K562 (cell line): ENCODE results near the gene SLC19A1. TPM values are rescaled to one million over a fixed set of nuclear protein-coding genes. Genes with fewer than 3 reads are reported as not detected.
A peak's percentile ranks its signal among the peaks of the same experiment; 100 is the strongest.

ENCODE experiments used
- E2F3 ChIP-seq: fragments of 250-450 bp; sonication (Bioruptor Pico); IDR thresholded peaks from 2 replicates; pipeline ENCODE4 v1.4.0; 2020; ENCODE audit warnings: mild to moderate bottlenecking
- HDAC6 ChIP-seq: IDR thresholded peaks from 2 replicates; pipeline ENCODE4 v1.6.1; 2012; ENCODE audit warnings: low read depth, mild to moderate bottlenecking, control low read depth, inconsistent platforms, low read length, moderate library complexity
- HNRNPUL1 ChIP-seq: fragments of 200-400 bp; formaldehyde crosslinking; IDR thresholded peaks from 2 replicates; pipeline ENCODE4 v1.6.1; 2017; ENCODE audit warnings: low read length
- MGA ChIP-seq: fragments of 450-650 bp; IDR thresholded peaks from 2 replicates; pipeline ENCODE4 v1.6.1; 2016; ENCODE audit warnings: mild to moderate bottlenecking, moderate library complexity
- MTA1 ChIP-seq: fragments of 450-650 bp; IDR thresholded peaks from 2 replicates; pipeline ENCODE4 v1.6.1; 2017; ENCODE audit warnings: borderline replicate concordance
- MYC ChIP-seq, 2 experiments: fragments of 250-450 bp in 1 of 2; sonication (Bioruptor Pico) in 1 of 2; IDR thresholded peaks; 2 replicates each; pipeline versions ENCODE4 v1.5.1 to v1.6.1; 2012 to 2021; ENCODE audit warnings: low read depth in 2 of 2, borderline replicate concordance in 1 of 2, improper control_type of control experiment in 1 of 2, low read length in 1 of 2, mild to moderate bottlenecking in 1 of 2, moderate library complexity in 1 of 2
- MYNN ChIP-seq, 2 experiments: sonication (generic); formaldehyde crosslinking in 1 of 2; IDR thresholded peaks; 2 replicates each; pipeline versions ENCODE4 v1.5.0 to v1.6.1; 2016 to 2020; ENCODE audit warnings: antibody characterized with exemption in 1 of 2, missing genetic modification reagents in 1 of 2
- PYGO2 ChIP-seq: fragments of 450-650 bp; IDR thresholded peaks from 2 replicates; pipeline ENCODE4 v1.6.1; 2016; ENCODE audit warnings: mild to moderate bottlenecking, missing genetic modification characterization, moderate library complexity, missing compliant biosample characterization
- RBM34 ChIP-seq: fragments of 200-400 bp; formaldehyde crosslinking; IDR thresholded peaks from 2 replicates; pipeline ENCODE4 v1.6.1; 2018; ENCODE audit warnings: low read length, borderline replicate concordance; ENCODE audit not compliant: insufficient read depth
- SMARCA4 ChIP-seq: fragments of 450-650 bp; IDR thresholded peaks from 2 replicates; pipeline ENCODE4 v1.6.1; 2016
- ZBTB7A ChIP-seq: IDR thresholded peaks from 2 replicates; pipeline ENCODE4 v1.6.1; 2011; ENCODE audit warnings: low read depth, mild to moderate bottlenecking, low read length, moderate library complexity, borderline replicate concordance; ENCODE audit not compliant: control insufficient read depth
- ZNF436 ChIP-seq: fragments of 250-450, 450-650 bp; sonication (Bioruptor Pico); formaldehyde crosslinking; IDR thresholded peaks from 2 replicates; pipeline ENCODE4 v1.7.0; 2020; ENCODE audit warnings: mild to moderate bottlenecking
- polyA plus RNA-seq, 8 experiments: library from polyadenylated mRNA; depleted of rRNA in 4 of 8; stranded (reverse) in 5 of 8; unstranded in 3 of 8; fragments of >200 nt; fragmentation: Nextera tagmentation in 2 of 8; fragmentation: Illumina TruSeq in 1 of 8; extraction: Ambion mirVana in 2 of 8; extraction: Trizol in 1 of 8; gene quantifications; 2 replicates each; pipeline versions ENCODE4 v1.2.1 to v1.2.3, GENCODE V29; 2011 to 2014; ENCODE audit warnings: inconsistent platforms in 1 of 8, missing spikeins in 1 of 8
- total RNA-seq, 7 experiments: library from RNA; depleted of rRNA in 6 of 7; stranded (reverse); fragments of >200 nt in 6 of 7; fragmentation: Illumina TruSeq in 2 of 7; extraction: Trizol in 2 of 7; gene quantifications; 2 replicates each; pipeline versions ENCODE4 v1.2.1 to v1.2.3, GENCODE V29; 2011 to 2021; ENCODE audit warnings: low replicate concordance in 1 of 7
- TF ChIP-seq, protein P1 (sequence below): fragments of 200-800 bp; sonication (Bioruptor generic); IDR thresholded peaks from 2 replicates; pipeline ENCODE4 v1.6.1; 2017; ENCODE audit warnings: missing genetic modification characterization, missing compliant biosample characterization

Gene SLC19A1
- total and polyA plus RNA-seq, 9 of the 15 experiments (the other 6 are each of a cell fraction or from before 2014, with no cell fraction given): 0.65 to 88.7 (median 12.0) TPM

DNA sequence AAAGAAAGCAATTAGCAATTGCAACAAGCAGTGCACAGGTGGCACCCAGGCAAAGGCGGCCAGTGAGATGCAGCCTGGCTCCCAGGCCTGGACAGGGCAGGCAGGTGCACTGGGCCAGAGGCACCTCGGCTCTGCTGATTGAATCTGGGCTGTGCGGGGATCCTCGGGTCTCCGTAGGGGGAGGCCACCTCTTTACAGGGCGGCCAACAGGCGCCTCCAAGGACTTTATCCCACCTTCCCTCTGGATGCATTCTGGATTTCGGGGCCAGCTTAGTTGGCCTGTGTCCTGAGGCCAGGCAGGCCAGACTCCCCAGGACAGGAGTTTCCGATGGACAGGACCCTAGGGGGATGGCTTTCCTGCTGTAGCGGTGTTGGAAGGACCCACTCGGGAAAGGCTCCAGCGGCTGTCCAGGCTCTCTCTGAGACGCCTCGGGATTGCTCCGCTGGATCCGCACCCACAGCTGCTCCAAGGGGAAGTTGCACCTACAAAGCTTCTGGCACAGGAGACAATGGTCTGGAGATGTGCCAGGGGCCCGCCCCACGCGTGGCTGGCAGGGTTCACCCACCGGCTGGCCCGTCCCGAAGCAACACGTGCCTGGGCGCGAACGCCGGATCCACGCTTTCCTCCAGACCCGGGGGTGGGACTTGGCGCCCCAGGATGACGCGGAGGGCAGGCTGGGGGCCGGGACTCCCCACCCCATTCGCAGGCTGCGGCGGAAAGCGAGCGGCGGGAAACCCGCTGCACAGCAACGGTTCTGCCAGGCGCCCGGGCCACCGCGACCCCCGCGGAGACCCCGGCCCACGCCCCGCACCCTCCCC, 810 bp downstream of the SLC19A1 start (continued):
- TF ChIP-seq MGA: peak; percentile 72
- no peak for TF ChIP-seq SMARCA4
- TF ChIP-seq HDAC6: no peak
- TF ChIP-seq ZBTB7A: peak; percentile 91
- TF ChIP-seq ZNF436: no peak
- TF ChIP-seq PYGO2 (tag): no peak
- TF ChIP-seq, protein P1, sequence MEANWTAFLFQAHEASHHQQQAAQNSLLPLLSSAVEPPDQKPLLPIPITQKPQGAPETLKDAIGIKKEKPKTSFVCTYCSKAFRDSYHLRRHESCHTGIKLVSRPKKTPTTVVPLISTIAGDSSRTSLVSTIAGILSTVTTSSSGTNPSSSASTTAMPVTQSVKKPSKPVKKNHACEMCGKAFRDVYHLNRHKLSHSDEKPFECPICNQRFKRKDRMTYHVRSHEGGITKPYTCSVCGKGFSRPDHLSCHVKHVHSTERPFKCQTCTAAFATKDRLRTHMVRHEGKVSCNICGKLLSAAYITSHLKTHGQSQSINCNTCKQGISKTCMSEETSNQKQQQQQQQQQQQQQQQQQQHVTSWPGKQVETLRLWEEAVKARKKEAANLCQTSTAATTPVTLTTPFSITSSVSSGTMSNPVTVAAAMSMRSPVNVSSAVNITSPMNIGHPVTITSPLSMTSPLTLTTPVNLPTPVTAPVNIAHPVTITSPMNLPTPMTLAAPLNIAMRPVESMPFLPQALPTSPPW: peak; percentile 74
- TF ChIP-seq MYC (IDR thresholded peaks at IDR 0.05; ENCODE audit: low read depth, low read length): peak; percentile 99
- TF ChIP-seq MYC (CRISPR knock-in tag; IDR thresholded peaks at IDR 0.05; ENCODE audit: borderline replicate concordance, low read depth): peak; percentile 79; the same call in 1 of the 2 replicates
- TF ChIP-seq MTA1: peak; percentile 95
- 0 out of 2 replicates have a peak, but pooled peaks have one; percentile 44 for TF ChIP-seq E2F3 (CRISPR knock-in tag)
- no peak for TF ChIP-seq HNRNPUL1
- no peak for TF ChIP-seq RBM34
- TF ChIP-seq MYNN (IDR thresholded peaks at IDR 0.05): no peak
- TF ChIP-seq MYNN (CRISPR knock-in tag; IDR thresholded peaks at IDR 0.05): no peak
